HEK293 (cell line): ENCODE measurements around the gene SRP9.
A peak's percentile ranks its signal among the peaks of the same experiment; 100 is the strongest.
"Not testable (repeated sequence)": the region's sequence is repeated elsewhere in the genome, so short reads cannot be mapped to it uniquely, and the experiment has no call there.

Experiments
- CTCF ChIA-PET: fragments of 350-600 bp; formaldehyde crosslinking; extraction: SDS; loops from one replicate; lab custom pipeline; 2021; ENCODE audit warnings: antibody characterized with exemption; lab: Yijun Ruan, JAX
- POLR2A ChIA-PET: fragments of 300-600 bp; formaldehyde crosslinking; extraction: SDS; loops from one replicate; lab custom pipeline; 2020; ENCODE audit warnings: antibody characterized with exemption, inconsistent platforms; lab: Yijun Ruan, JAX
- H3K27ac ChIP-seq: fragments of 200-500 bp; sonication (Bioruptor generic); 2 replicates; pipeline ENCODE4 v1.5.1; 2014; ENCODE audit warnings: low read depth, low read length, control low read depth, inconsistent platforms; ENCODE audit errors: extremely low read depth
- H3K36me3 ChIP-seq, 2 experiments: fragments of 200-500 bp in 1 of 2; sonication (Bioruptor generic) in 1 of 2; 1 replicate in 1 of 2; 2 replicates in 1 of 2; pipeline ENCODE4 v1.5.1; 2014 to 2017; ENCODE audit warnings: inconsistent platforms in 2 of 2, low read length in 2 of 2; ENCODE audit not compliant: control insufficient read depth in 2 of 2, insufficient read depth in 1 of 2
- H3K4me1 ChIP-seq: fragments of 200-500 bp; sonication (Bioruptor generic); 2 replicates; pipeline ENCODE4 v1.5.1; 2014; ENCODE audit warnings: mild to moderate bottlenecking, low read length, inconsistent platforms; ENCODE audit not compliant: control insufficient read depth, insufficient read depth
- H3K4me3 ChIP-seq: 2 replicates; pipeline ENCODE4 v1.5.1; 2011; ENCODE audit warnings: low read depth, mild to moderate bottlenecking, control low read depth, low read length, moderate library complexity
- H3K9me3 ChIP-seq: fragments of 200-500 bp; sonication (Bioruptor generic); 2 replicates; pipeline ENCODE4 v1.5.1; 2014; ENCODE audit warnings: low read depth, low read length, inconsistent platforms; ENCODE audit not compliant: control insufficient read depth, insufficient read depth
- GLIS1 ChIP-seq: fragments of 450-650 bp; formaldehyde crosslinking; IDR thresholded peaks from 2 replicates; pipeline ENCODE4 v1.5.1; 2016; ENCODE audit warnings: missing biosample characterization, missing genetic modification characterization
- PRDM6 ChIP-seq: fragments of 450-650 bp; formaldehyde crosslinking; IDR thresholded peaks from 2 replicates; pipeline ENCODE4 v1.5.1; 2017; ENCODE audit warnings: missing biosample characterization, missing genetic modification characterization
- REST ChIP-seq: fragments of 450-650 bp; formaldehyde crosslinking; IDR thresholded peaks from 2 replicates; pipeline ENCODE4 v1.5.1; 2016; ENCODE audit warnings: missing biosample characterization, missing genetic modification characterization
- SP2 ChIP-seq: fragments of 450-650 bp; formaldehyde crosslinking; IDR thresholded peaks from 2 replicates; pipeline ENCODE4 v1.5.1; 2016; ENCODE audit warnings: missing biosample characterization, missing genetic modification characterization
- ZBTB49 ChIP-seq: fragments of 450-650 bp; formaldehyde crosslinking; IDR thresholded peaks from 2 replicates; pipeline ENCODE4 v1.5.1; 2016; ENCODE audit warnings: missing biosample characterization, missing genetic modification characterization, low read depth
- ZBTB7A ChIP-seq: fragments of 450-650 bp; formaldehyde crosslinking; IDR thresholded peaks from 2 replicates; pipeline ENCODE4 v1.5.1; 2016; ENCODE audit warnings: low read depth, missing biosample characterization, missing genetic modification characterization
- ZIC2 ChIP-seq: fragments of 450-650 bp; formaldehyde crosslinking; IDR thresholded peaks from 2 replicates; pipeline ENCODE4 v1.5.1; 2016; ENCODE audit warnings: missing biosample characterization, missing genetic modification characterization
- ZNF184 ChIP-seq: fragments of 450-650 bp; IDR thresholded peaks from 2 replicates; pipeline ENCODE4 v1.5.1; 2018; ENCODE audit warnings: missing biosample characterization, mild to moderate bottlenecking, missing genetic modification characterization
- ZNF214 ChIP-seq: fragments of 450-650 bp; formaldehyde crosslinking; IDR thresholded peaks from 2 replicates; pipeline ENCODE4 v1.5.1; 2017; ENCODE audit warnings: missing biosample characterization, mild to moderate bottlenecking, missing genetic modification characterization, borderline replicate concordance
- ZNF404 ChIP-seq: fragments of 450-650 bp; formaldehyde crosslinking; IDR thresholded peaks from 2 replicates; pipeline ENCODE4 v1.5.1; 2017; ENCODE audit warnings: missing biosample characterization, missing genetic modification characterization
- ZNF791 ChIP-seq: fragments of 450-650 bp; formaldehyde crosslinking; IDR thresholded peaks from 2 replicates; pipeline ENCODE4 v1.5.1; 2016; ENCODE audit warnings: missing biosample characterization, missing genetic modification characterization
- ZSCAN4 ChIP-seq: fragments of 450-650 bp; formaldehyde crosslinking; IDR thresholded peaks from 2 replicates; pipeline ENCODE4 v1.5.1; 2017; ENCODE audit warnings: missing biosample characterization, missing genetic modification characterization
- ZSCAN5A ChIP-seq: fragments of 450-650 bp; formaldehyde crosslinking; IDR thresholded peaks from 2 replicates; pipeline ENCODE4 v1.5.1; 2016; ENCODE audit warnings: missing biosample characterization, missing genetic modification characterization

Gene SRP9

GRCh38 chr1:225806249-225806648 is 28.6 kb downstream of the SRP9 start:
- Histone ChIP-seq H3K4me3 (no peak overlapping the region), H3K4me1 (peaks cover 2% of the 10 kb centered on the region; the same call in 1 of the 2 replicates), H3K36me3 (no peaks in the 10 kb centered on the region; a peak in 1 of 3 replicates), H3K9me3 (no peaks in the 10 kb centered on the region), H3K27ac (no peak overlapping the region)
- TF ChIP-seq ZNF214 (tag by site-specific recombination) (no peak), ZSCAN4 (tag by site-specific recombination) (peak; percentile 95)
- ChIA-PET POLR2A (no interaction called here), CTCF (interaction anchor here (0.6 to 0.9 kb wide), 3 partner anchors 23 to 329 kb away, joined by 3 to 6 read pairs (median 3); no protein-coding TSS in a partner anchor)

- H3K36me3 ChIP-seq, POLR2A ChIA-PET, H3K4me1 ChIP-seq, H3K4me3 ChIP-seq, H3K27ac ChIP-seq, H3K9me3 ChIP-seq: not testable (repeated sequence)
- CTCF ChIA-PET, result interaction anchor here (0.6 to 0.9 kb wide), 3 partner anchors 24 to 330 kb away, joined by 3 to 6 read pairs (median 3); no protein-coding TSS in a partner anchor
These were observed 29.1 kb downstream of the SRP9 start for GRCh38 chr1:225806736-225807135.

GRCh38 chr1:225808136-225808535 is 30.5 kb downstream of the SRP9 start:
- Histone ChIP-seq H3K9me3 (no peaks in the 10 kb centered on the region), H3K27ac (no peak overlapping the region), H3K4me3 (no peak overlapping the region), H3K36me3 (peaks cover 0 to 7% of the 10 kb centered on the region in 2 experiments; a peak in 2 of 3 replicates), H3K4me1 (peaks cover 11% of the 10 kb centered on the region)
- CTCF ChIA-PET, result interaction anchor here (0.8 to 3.9 kb wide), 6 partner anchors 8 to 333 kb away, joined by 3 to 22 read pairs (median 4); partner anchors contain the start of gene TMEM63A
- TF ChIP-seq PRDM6 (tag by site-specific recombination), result no peak
- TF ChIP-seq ZNF184 (tag by site-specific recombination), result no peak
- TF ChIP-seq ZBTB7A (tag by site-specific recombination), result no peak
- TF ChIP-seq ZIC2 (tag by site-specific recombination), result peak; percentile 63
- TF ChIP-seq GLIS1 (tag by site-specific recombination), result peak; percentile 84
- no peak for TF ChIP-seq ZBTB49 (tag by site-specific recombination)
- TF ChIP-seq ZNF791 (tag by site-specific recombination), result no peak
- POLR2A ChIA-PET, result interaction anchor here (6.8 kb wide), 1 partner anchor 31 kb away, joined by 46 read pairs; the partner anchor contains the start of gene SRP9

GRCh38 chr1:225809842-225810578 is 32.4 kb downstream of the SRP9 start, which contains the start of gene EPHX1:
Gene EPHX1 (plus strand): TSS chr1:225810124. CDS start chr1:225828730, 18,606 bp downstream.
- Histone ChIP-seq H3K4me1 (peaks cover 20% of the 10 kb centered on the region), H3K36me3 (peaks cover 0 to 7% of the 10 kb centered on the region in 2 experiments; a peak in 1 of 3 replicates), H3K4me3 (peak within 1 kb of the TSS; percentile 64), H3K27ac (peak within 1 kb of the TSS; percentile 61), H3K9me3 (no peaks in the 10 kb centered on the region)
- ChIA-PET POLR2A (interaction anchor here (0.6 to 6.8 kb wide), 14 partner anchors 8 to 143 kb away, joined by 3 to 46 read pairs (median 4); partner anchors contain the start of genes PYCR2, SRP9 and TMEM63A), CTCF (interaction anchor here (0.6 to 3.9 kb wide), 15 partner anchors 8 to 1138 kb away, joined by 3 to 22 read pairs (median 4); partner anchors contain the start of gene SRP9)
- TF ChIP-seq ZNF404 (tag by site-specific recombination) (no peak), REST (peak; percentile 27), ZSCAN5A (tag by site-specific recombination) (peak; percentile 67; the same call in 1 of the 2 replicates), SP2 (tag by site-specific recombination) (peak; percentile 83)
